ENCODE data around the gene OR56A5.

Gene OR56A5

GRCh38 chr11:5932671-5933070 lies 35.6 kb downstream of the OR56A5 start:
- no peak for DNase-seq (ENCODE audit: low read depth, low spot score)

GRCh38 chr11:5931061-5931460 lies 37.2 kb downstream of the OR56A5 start:
- no peak for DNase-seq (ENCODE audit: low read depth, low spot score)

- DNase-seq (ENCODE audit: low read depth, low spot score), result no peak
These were observed 37.7 kb downstream of the OR56A5 start for GRCh38 chr11:5930614-5931013.

GRCh38 chr11:5929571-5930368 lies 38.5 kb downstream of the OR56A5 start:
- no peak for DNase-seq (ENCODE audit: low read depth, low spot score)

- DNase-seq (ENCODE audit: low read depth, low spot score), result no peak
These were observed 39.5 kb downstream of the OR56A5 start for GRCh38 chr11:5928811-5929210.

- no peak for DNase-seq (ENCODE audit: low read depth, low spot score)
These were observed 40.0 kb downstream of the OR56A5 start for GRCh38 chr11:5928271-5928670.

GRCh38 chr11:5923794-5924193 lies 44.5 kb downstream of the OR56A5 start:
- DNase-seq (ENCODE audit: low read depth, low spot score), result no peak

- no peak for DNase-seq (ENCODE audit: low read depth, low spot score)
These were observed 44.9 kb downstream of the OR56A5 start for GRCh38 chr11:5923427-5923776.

GRCh38 chr11:5922749-5923426 lies 45.4 kb downstream of the OR56A5 start:
- no peak for DNase-seq (ENCODE audit: low read depth, low spot score)
